Gastroesophageal sphincter (tissue), 4 donors: ENCODE measurements around the gene GEMIN5. TPM values are rescaled to one million over a fixed set of nuclear protein-coding genes. Genes with fewer than 3 reads are reported as not detected.

Experiments used
- ATAC-seq: fragments of 150-250 bp; one replicate; pipeline ENCODE4 v1.9.1; 2016; ENCODE audit warnings: mild to moderate bottlenecking, moderate library complexity
- H3K27ac ChIP-seq, 4 donors: fragments of 200-600 bp; sonication (generic) in 3 of 4; 1 replicate in 3 of 4; 2 replicates in 1 of 4; pipeline ENCODE4 v1.5.1; 2016 to 2019
- H3K27me3 ChIP-seq: fragments of 200-600 bp; sonication (generic); one replicate; pipeline ENCODE4 v1.5.1; 2019
- H3K36me3 ChIP-seq, 2 donors: fragments of 200-600 bp; sonication (generic); one replicate each; pipeline ENCODE4 v1.5.1; 2019; ENCODE audit warnings: control low read depth in 1 of 2
- H3K4me1 ChIP-seq, 3 donors: fragments of 200-600 bp; sonication (generic); 1 replicate in 2 of 3; 2 replicates in 1 of 3; pipeline ENCODE4 v1.5.1; 2016 to 2019; ENCODE audit warnings: control low read depth in 2 of 3
- H3K4me3 ChIP-seq, 2 donors: fragments of 200-600 bp; sonication (generic); one replicate each; pipeline ENCODE4 v1.5.1; 2019; ENCODE audit warnings: mild to moderate bottlenecking in 1 of 2, moderate library complexity in 1 of 2
- H3K9me3 ChIP-seq, 3 donors: fragments of 200-600 bp; sonication (generic); one replicate each; pipeline ENCODE4 v1.5.1; 2017 to 2019; ENCODE audit warnings: control low read depth in 2 of 3
- CTCF ChIP-seq, 4 experiments: fragments of 200-600 bp in 2 of 4; fragments of 450-650 bp in 2 of 4; sonication (generic) in 1 of 4; IDR thresholded peaks; one replicate each; pipeline ENCODE4 v1.5.1; 2017 to 2019; ENCODE audit warnings: antibody characterized with exemption in 4 of 4, mild to moderate bottlenecking in 2 of 4, moderate library complexity in 2 of 4
- EP300 ChIP-seq: sonication (generic); formaldehyde crosslinking; IDR thresholded peaks from one replicate; pipeline ENCODE4 v1.6.1; 2017; ENCODE audit warnings: antibody characterized with exemption, mild to moderate bottlenecking
- POLR2A ChIP-seq, 2 donors: fragments of 450-650 bp; IDR thresholded peaks; one replicate each; pipeline ENCODE4 v1.6.1; 2017; ENCODE audit warnings: antibody characterized with exemption in 2 of 2, mild to moderate bottlenecking in 2 of 2, moderate library complexity in 1 of 2
- POLR2AphosphoS5 ChIP-seq: sonication (generic); formaldehyde crosslinking; IDR thresholded peaks from one replicate; pipeline ENCODE4 v1.6.1; 2017; ENCODE audit warnings: antibody characterized with exemption
- WGBS, 2 donors: methylation state at CpG; one replicate each; pipeline ENCODE4 v1.1.5; 2018; ENCODE audit warnings: low coverage in 1 of 2; 5-methylcytosine and 5-hydroxymethylcytosine counted together
- total RNA-seq, 4 donors: library from RNA; depleted of rRNA; stranded (reverse); fragments of >200 nt; gene quantifications; one replicate each; pipeline ENCODE4 v1.1.0, GENCODE V29; 2016

GEMIN5 gene
- total RNA-seq, 4 donors from 2014 or later = 15.8 to 30.0 (median 19.4) TPM

- Histone ChIP-seq H3K4me1 (peaks cover 0 to 40% (median 0%) of the 10 kb centered on the region in 3 donors), H3K27me3 (no peaks in the 10 kb centered on the region), H3K9me3 (no peaks in the 10 kb centered on the region), H3K36me3 (peaks cover 0 to 37% of the 10 kb centered on the region in 2 donors), H3K4me3 (no peak overlapping the region), H3K27ac (no peak overlapping the region)
- ATAC-seq = no peak
- TF ChIP-seq EP300 (no peak), CTCF (IDR thresholded peaks at IDR 0.05) (no peak), POLR2A (IDR thresholded peaks at IDR 0.05) (no peak), POLR2AphosphoS5 (no peak)
Observed at GRCh38 chr5:154841273-154841661, 96.7 kb downstream of the GEMIN5 start.

- Histone ChIP-seq H3K9me3 (no peaks in the 10 kb centered on the region), H3K4me3 (no peak overlapping the region), H3K27me3 (no peaks in the 10 kb centered on the region), H3K4me1 (peaks cover 0 to 40% (median 0%) of the 10 kb centered on the region in 3 donors), H3K36me3 (peaks cover 0 to 37% of the 10 kb centered on the region in 2 donors), H3K27ac (no peak overlapping the region)
- WGBS, 2 donors = 76 to 89% methylated on average over 4 of the region's 6 CpGs
- TF ChIP-seq POLR2A (IDR thresholded peaks at IDR 0.05) (no peak), EP300 (no peak), POLR2AphosphoS5 (no peak), CTCF (IDR thresholded peaks at IDR 0.05) (no peak)
- ATAC-seq = peak; percentile 22
Observed at GRCh38 chr5:154840435-154841272, 97.4 kb downstream of the GEMIN5 start.

Other genes with a start within 250 kb of the GEMIN5 start
- 100 to 1,000 TPM in 1 of 4 donors, 10 to 100 TPM in 3; 64.6 to 118 (median 80.1) TPM for gene LARP1, start 182.8 kb downstream of the GEMIN5 start, total RNA-seq
- gene FAXDC2, start 87.6 kb downstream of the GEMIN5 start, total RNA-seq = 10 to 100 TPM; 26.6 to 75.5 (median 46.4) TPM
- gene CNOT8, start 79.6 kb downstream of the GEMIN5 start, total RNA-seq = 10 to 100 TPM; 53.6 to 71.5 (median 61.5) TPM
- gene MRPL22, start 2.9 kb upstream of the GEMIN5 start, total RNA-seq = 10 to 100 TPM; 14.8 to 23.5 (median 20.5) TPM
- under 1 TPM in 3 of 4 donors, not detected in 1; under 0.01 to 0.08 (median 0.05) TPM for gene KIF4B, start 75.5 kb upstream of the GEMIN5 start, total RNA-seq